H1 (cell line): ENCODE data around the gene ACBD6. TPM values are rescaled to one million over a fixed set of nuclear protein-coding genes. Genes with fewer than 3 reads are reported as not detected.

ENCODE experiments used
- CTCF ChIA-PET: fragments of 300-600 bp; sonication (Branson Sonifier 250); formaldehyde crosslinking; loops from one replicate; lab custom pipeline; 2021; ENCODE audit not compliant: partially characterized antibody; lab: Charles Lee
- POLR2A ChIA-PET: fragments of 300-600 bp; sonication (Branson Sonifier 250); formaldehyde crosslinking; loops from one replicate; lab custom pipeline; 2021; ENCODE audit warnings: inconsistent platforms; ENCODE audit not compliant: partially characterized antibody; lab: Charles Lee
- DNase-seq, 2 experiments: peaks; one replicate each; pipeline versions ENCODE4 v3.0.0 to v3.0.0-alpha.2; 2010 to 2022; ENCODE audit warnings: low spot score in 2 of 2, low read depth in 1 of 2, mixed read lengths in 1 of 2
- FAIRE-seq: peaks from 2 replicates; lab custom pipeline; 2011; peaks lifted over from hg19 to GRCh38; lab: Jason Lieb, UNC
- H2AFZ ChIP-seq: 2 replicates; pipeline ENCODE4 v1.8.1; 2012; ENCODE audit warnings: low read length, inconsistent platforms
- H2AK5ac ChIP-seq: 2 replicates; pipeline ENCODE4 v1.6.1; 2013; ENCODE audit warnings: low read depth, low read length
- H2BK120ac ChIP-seq: replicated peaks from 2 replicates; pipeline ENCODE3; 2013; ENCODE audit warnings: low read depth, low read length, inconsistent platforms
- H2BK12ac ChIP-seq: 2 replicates; pipeline ENCODE4 v1.6.1; 2013; ENCODE audit warnings: low read depth, low read length
- H2BK15ac ChIP-seq: 2 replicates; pipeline ENCODE4 v1.6.1; 2013; ENCODE audit warnings: low read length
- H2BK20ac ChIP-seq: 2 replicates; pipeline ENCODE4 v1.6.1; 2013; ENCODE audit warnings: low read length
- H2BK5ac ChIP-seq: 2 replicates; pipeline ENCODE4 v1.6.1; 2013; ENCODE audit warnings: low read depth, low read length
- H3K14ac ChIP-seq: 2 replicates; pipeline ENCODE4 v1.6.1; 2013; ENCODE audit warnings: inconsistent platforms; ENCODE audit not compliant: insufficient read length
- H3K18ac ChIP-seq: 2 replicates; pipeline ENCODE4 v1.6.1; 2013; ENCODE audit warnings: low read length; ENCODE audit errors: extremely low read depth
- H3K23ac ChIP-seq: 2 replicates; pipeline ENCODE4 v1.6.1; 2013; ENCODE audit warnings: inconsistent platforms; ENCODE audit not compliant: insufficient read length
- H3K23me2 ChIP-seq: 2 replicates; pipeline ENCODE4 v1.6.1; 2013; ENCODE audit warnings: low read depth, low read length
- H3K27ac ChIP-seq: 2 replicates; pipeline ENCODE4 v1.6.1; 2011; ENCODE audit warnings: low read depth, low read length, inconsistent platforms
- H3K27me3 ChIP-seq, 4 experiments: replicated peaks in 1 of 4; 1 replicate in 1 of 4; 2 replicates in 3 of 4; pipeline versions ENCODE4 v1.6.1 to v1.8.1; 2011 to 2013; ENCODE audit warnings: low read length in 3 of 4, mild to moderate bottlenecking in 3 of 4, inconsistent platforms in 2 of 4, mixed read lengths in 2 of 4, moderate library complexity in 1 of 4; ENCODE audit not compliant: control insufficient read depth in 3 of 4, insufficient read depth in 3 of 4; ENCODE audit errors: extremely low read depth in 1 of 4
- H3K36me3 ChIP-seq, 4 experiments: 2 replicates each; pipeline versions ENCODE4 v1.6.1 to v1.8.1; 2011 to 2013; ENCODE audit warnings: mild to moderate bottlenecking in 4 of 4, low read length in 3 of 4, moderate library complexity in 2 of 4, control low read depth in 1 of 4, inconsistent platforms in 1 of 4; ENCODE audit not compliant: insufficient read depth in 4 of 4, control insufficient read depth in 2 of 4
- H3K4ac ChIP-seq: replicated peaks from 2 replicates; pipeline ENCODE3; 2013; ENCODE audit warnings: low read length, low read depth, mixed read lengths, inconsistent platforms; ENCODE audit not compliant: insufficient read length
- H3K4me1 ChIP-seq, 4 experiments: replicated peaks in 1 of 4; 1 replicate in 1 of 4; 2 replicates in 3 of 4; pipeline versions ENCODE4 v1.6.1 to v1.8.1; 2011 to 2013; ENCODE audit warnings: low read length in 3 of 4, inconsistent platforms in 2 of 4, mixed read lengths in 1 of 4; ENCODE audit not compliant: insufficient read depth in 4 of 4, control insufficient read depth in 3 of 4
- H3K4me2 ChIP-seq, 2 experiments: 2 replicates each; pipeline versions ENCODE4 v1.6.1 to v1.8.1; 2011 to 2013; ENCODE audit warnings: low read depth in 2 of 2, low read length in 2 of 2, control low read depth in 1 of 2, inconsistent platforms in 1 of 2, mild to moderate bottlenecking in 1 of 2; ENCODE audit not compliant: insufficient read depth in 1 of 2
- H3K4me3 ChIP-seq, 4 experiments: fragments of 200-600, 300-600 bp in 1 of 4; sonication (generic), shearing (Covaris generic), sonication (Bioruptor Twin) in 1 of 4; 2 replicates each; pipeline versions ENCODE4 v1.5.1 to v1.8.1; 2011 to 2016; ENCODE audit warnings: low read length in 4 of 4, low read depth in 3 of 4, control low read depth in 2 of 4, inconsistent platforms in 2 of 4, mild to moderate bottlenecking in 2 of 4, mixed read lengths in 1 of 4, moderate library complexity in 1 of 4; ENCODE audit not compliant: insufficient read depth in 2 of 4; ENCODE audit errors: extremely low read depth in 1 of 4
- H3K56ac ChIP-seq: replicated peaks from 2 replicates; pipeline ENCODE3; 2013; ENCODE audit warnings: low read depth, mild to moderate bottlenecking, mixed read lengths, low read length, inconsistent platforms; ENCODE audit not compliant: insufficient read length
- H3K79me1 ChIP-seq: 2 replicates; pipeline ENCODE4 v1.6.1; 2013; ENCODE audit warnings: low read depth, low read length, control low read depth
- H3K79me2 ChIP-seq, 2 experiments: 2 replicates each; pipeline versions ENCODE4 v1.6.1 to v1.8.1; 2012 to 2013; ENCODE audit warnings: low read length in 2 of 2, mild to moderate bottlenecking in 2 of 2, inconsistent platforms in 1 of 2; ENCODE audit not compliant: insufficient read depth in 2 of 2, control insufficient read depth in 1 of 2
- H3K9ac ChIP-seq, 4 experiments: replicated peaks in 1 of 4; 1 replicate in 1 of 4; 2 replicates in 3 of 4; pipeline versions ENCODE4 v1.6.1 to v1.8.1; 2011 to 2013; ENCODE audit warnings: low read depth in 3 of 4, low read length in 3 of 4, control low read depth in 2 of 4, mild to moderate bottlenecking in 2 of 4, moderate library complexity in 2 of 4, inconsistent platforms in 1 of 4; ENCODE audit errors: extremely low read depth in 1 of 4
- H3K9me3 ChIP-seq, 2 experiments: 2 replicates each; pipeline versions ENCODE4 v1.6.1 to v1.8.1; 2012 to 2013; ENCODE audit warnings: mild to moderate bottlenecking in 2 of 2, moderate library complexity in 2 of 2, control low read depth in 1 of 2, inconsistent platforms in 1 of 2, low read depth in 1 of 2, low read length in 1 of 2, mixed read lengths in 1 of 2; ENCODE audit not compliant: insufficient read depth in 2 of 2
- H4K20me1 ChIP-seq, 2 experiments: replicated peaks in 1 of 2; 2 replicates each; pipeline versions ENCODE3 to v1.8.1; 2011 to 2013; ENCODE audit warnings: inconsistent platforms in 2 of 2, low read length in 2 of 2, mild to moderate bottlenecking in 1 of 2; ENCODE audit not compliant: insufficient read depth in 2 of 2, control insufficient read depth in 1 of 2
- H4K5ac ChIP-seq: 2 replicates; pipeline ENCODE4 v1.6.1; 2013; ENCODE audit warnings: low read length, low read depth, mixed read lengths, inconsistent platforms; ENCODE audit not compliant: insufficient read length
- H4K8ac ChIP-seq: 2 replicates; pipeline ENCODE4 v1.8.0; 2013; ENCODE audit warnings: mild to moderate bottlenecking, moderate library complexity, low read length, inconsistent platforms; ENCODE audit not compliant: insufficient read depth; ENCODE audit errors: extremely low read depth
- H4K91ac ChIP-seq: replicated peaks from 2 replicates; pipeline ENCODE3; 2013; ENCODE audit warnings: low read length, mixed read lengths, inconsistent platforms; ENCODE audit not compliant: insufficient read length
- JUND ChIP-seq: IDR thresholded peaks from 2 replicates; pipeline ENCODE4 v1.6.1; 2011; ENCODE audit warnings: mild to moderate bottlenecking, improper control_type of control experiment, low read length
- WGBS, 2 experiments: shearing (Covaris generic) in 1 of 2; methylation state at CpG; one replicate each; pipeline versions ENCODE4 v1.1.6 to v1.1.7; 2013 to 2015; ENCODE audit warnings: low lambda C conversion rate in 2 of 2, mixed read lengths in 2 of 2, inconsistent platforms in 1 of 2, low coverage in 1 of 2, missing lambda C conversion rate in 1 of 2; ENCODE audit not compliant: insufficient replicate concordance in 2 of 2, insufficient coverage in 1 of 2, insufficient read length in 1 of 2; ENCODE audit errors: extremely low coverage in 1 of 2, missing lambda C conversion rate in 1 of 2; 5-methylcytosine and 5-hydroxymethylcytosine counted together
- polyA plus RNA-seq, 7 experiments: library from polyadenylated mRNA; depleted of rRNA in 3 of 7; stranded (reverse) in 5 of 7; unstranded in 2 of 7; fragments of >200 nt in 5 of 7; fragments of 200-250 nt in 2 of 7; gene quantifications; 1 replicate in 5 of 7; 2 replicates in 1 of 7; 4 replicates in 1 of 7; pipeline versions ENCODE4 v1.2.1 to v1.2.3, GENCODE V29; 2011 to 2013; ENCODE audit warnings: missing spikeins in 2 of 7, mixed read lengths in 2 of 7
- total RNA-seq: library from RNA; stranded (reverse); fragmentation: NEBNext Ultra II Directional; extraction: Animal tissue kit (Norgen Biotek cat#: 25700); gene quantifications from 2 replicates; pipeline ENCODE4 v1.2.1, GENCODE V29; 2021

Gene ACBD6
- total and polyA plus RNA-seq, 2 of the 8 experiments (the other 6 are each of a cell fraction or from before 2014, with no cell fraction given), result 52.0 to 67.7 TPM

GRCh38 chr1:180287988-180288705 is 214.2 kb downstream of the ACBD6 start:
- no peak overlapping the region for H3K56ac ChIP-seq
- H2AFZ ChIP-seq, result no peak overlapping the region
- no peak overlapping the region for H3K23ac ChIP-seq
- FAIRE-seq, result no peak
- H3K4me1 ChIP-seq, result no peaks in the 10 kb centered on the region
- H3K4me2 ChIP-seq, result no peak overlapping the region
- no peak overlapping the region for H4K8ac ChIP-seq
- no peak overlapping the region for H2AK5ac ChIP-seq
- ChIA-PET POLR2A (no interaction called here), CTCF (interaction anchor here (0.8 kb wide), 1 partner anchor 10 kb away, joined by 3 read pairs; no protein-coding TSS in a partner anchor)
- H2BK5ac ChIP-seq, result no peak overlapping the region
- no peak overlapping the region for H2BK20ac ChIP-seq
- H4K20me1 ChIP-seq, result no peaks in the 10 kb centered on the region
- no peaks in the 10 kb centered on the region for H3K79me1 ChIP-seq
- DNase-seq, result no peak
- no peak overlapping the region for H2BK15ac ChIP-seq
- H2BK120ac ChIP-seq, result no peak overlapping the region
- no peak overlapping the region for H4K5ac ChIP-seq
- no peak overlapping the region for H3K4ac ChIP-seq
- no peak overlapping the region for H4K91ac ChIP-seq
- no peaks in the 10 kb centered on the region for H3K23me2 ChIP-seq
- no peak overlapping the region for H3K27ac ChIP-seq
- no peak for TF ChIP-seq JUND
- no peak overlapping the region for H3K18ac ChIP-seq
- H3K36me3 ChIP-seq, result peaks cover 0 to 6% (median 0%) of the 10 kb centered on the region in 4 experiments; a peak in 1 of 8 replicates
- H2BK12ac ChIP-seq, result no peak overlapping the region
- WGBS, 2 experiments, result 90% methylated on average over 3 of the region's 3 CpGs; no CpG with 5 or more reads in 1 of the 2 experiments
- H3K9ac ChIP-seq, result no peak overlapping the region
- H3K9me3 ChIP-seq, result no peaks in the 10 kb centered on the region
- no peak overlapping the region for H3K14ac ChIP-seq
- H3K27me3 ChIP-seq, result no peaks in the 10 kb centered on the region
- H3K4me3 ChIP-seq, result no peak overlapping the region
- H3K79me2 ChIP-seq, result no peaks in the 10 kb centered on the region
